Uterus (tissue), 2 donors: ENCODE results near the gene USP4.
"Not testable (repeated sequence)": the region's sequence is repeated elsewhere in the genome, so short reads cannot be mapped to it uniquely, and the experiment has no call there.

Source experiments
- CTCF ChIP-seq, 4 experiments: fragments of 200-600 bp in 2 of 4; fragments of 450-650 bp in 2 of 4; sonication (generic) in 2 of 4; IDR thresholded peaks; one replicate each; pipeline ENCODE4 v1.5.1; 2016 to 2019; ENCODE audit warnings: antibody characterized with exemption in 4 of 4, mild to moderate bottlenecking in 2 of 4, moderate library complexity in 1 of 4
- POLR2A ChIP-seq, 2 donors: fragments of 450-650 bp; IDR thresholded peaks; one replicate each; pipeline ENCODE4 v1.6.1; 2016; ENCODE audit warnings: antibody characterized with exemption in 2 of 2, mild to moderate bottlenecking in 1 of 2, moderate library complexity in 1 of 2

- not testable (repeated sequence) for TF ChIP-seq CTCF, POLR2A (IDR thresholded peaks at IDR 0.05)
Measured at GRCh38 chr3:49357095-49357442, 17.2 kb upstream of the USP4 start.
